ENCODE data around the gene MCF2L. TPM values are rescaled to one million over a fixed set of nuclear protein-coding genes. Genes with fewer than 3 reads are reported as not detected.

MCF2L gene
- total RNA-seq, 1 experiment from 2014 or later, result 9.4 TPM

DNA sequence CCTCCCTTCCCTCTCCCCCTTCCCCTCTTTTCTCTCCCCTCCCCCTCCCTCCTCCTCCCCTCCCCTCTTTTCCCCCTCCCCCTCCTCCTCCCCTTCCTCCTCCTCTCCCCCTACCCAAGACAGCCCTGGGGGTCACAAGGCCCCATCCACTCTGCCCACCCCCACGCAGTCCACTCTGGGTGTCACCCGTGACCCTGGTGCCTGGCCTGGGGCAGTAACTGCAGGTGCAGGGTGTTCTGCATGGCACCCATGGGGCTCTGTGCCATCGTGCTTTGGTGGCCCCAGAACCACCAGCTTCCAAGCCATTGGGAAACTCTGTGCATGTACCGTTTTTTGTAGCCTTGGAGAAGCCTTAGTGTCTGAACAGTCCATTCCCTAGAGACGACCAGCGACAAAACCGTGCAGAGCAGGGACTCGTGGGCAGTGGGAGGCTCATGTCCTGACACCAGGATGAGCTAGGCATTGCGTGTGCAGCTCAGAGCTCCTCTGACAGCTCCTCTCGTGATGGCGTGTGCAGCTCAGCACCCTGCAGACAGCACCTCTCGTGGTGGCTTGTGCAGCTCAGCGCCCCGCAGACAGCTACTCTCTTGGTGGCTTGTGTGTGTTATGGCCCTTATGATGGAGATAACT lies 92.9 kb downstream of the MCF2L start:
- Histone ChIP-seq H3K4me1 (replicated peaks) (peaks cover 12% of the 10 kb centered on the region), H3K27me3 (replicated peaks) (peaks cover 5% of the 10 kb centered on the region; the same call in 1 of the 2 replicates), H3K36me3 (no peaks in the 10 kb centered on the region), H3K4me3 (no peak overlapping the region), H3K27ac (no peak overlapping the region), H3K9me3 (replicated peaks) (no peaks in the 10 kb centered on the region)
- no peak for DNase-seq (ENCODE audit: low read depth in 1 of 2, low spot score in 2 of 2)

DNA sequence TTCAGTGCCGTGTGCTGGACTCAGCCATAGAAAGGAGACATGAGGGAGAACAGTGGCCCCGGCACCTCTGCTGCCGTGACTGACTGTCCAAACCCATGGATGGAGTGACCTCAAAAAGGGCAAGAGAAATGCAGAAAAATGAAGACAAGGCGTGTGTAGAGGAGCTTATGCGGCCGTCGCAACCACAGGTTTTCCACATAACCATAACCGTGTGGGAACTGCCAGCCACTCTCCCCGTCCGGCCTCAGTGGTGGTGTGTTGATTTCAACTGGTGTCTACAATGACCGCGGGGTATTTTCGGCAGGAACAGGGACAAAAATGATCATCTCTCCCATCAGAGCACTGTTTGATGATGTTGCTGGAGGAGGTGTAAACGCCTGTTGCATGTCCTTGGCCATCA lies 93.7 kb downstream of the MCF2L start:
- H3K27me3 ChIP-seq (replicated peaks), result peaks cover 5% of the 10 kb centered on the region; the same call in 1 of the 2 replicates

DNA sequence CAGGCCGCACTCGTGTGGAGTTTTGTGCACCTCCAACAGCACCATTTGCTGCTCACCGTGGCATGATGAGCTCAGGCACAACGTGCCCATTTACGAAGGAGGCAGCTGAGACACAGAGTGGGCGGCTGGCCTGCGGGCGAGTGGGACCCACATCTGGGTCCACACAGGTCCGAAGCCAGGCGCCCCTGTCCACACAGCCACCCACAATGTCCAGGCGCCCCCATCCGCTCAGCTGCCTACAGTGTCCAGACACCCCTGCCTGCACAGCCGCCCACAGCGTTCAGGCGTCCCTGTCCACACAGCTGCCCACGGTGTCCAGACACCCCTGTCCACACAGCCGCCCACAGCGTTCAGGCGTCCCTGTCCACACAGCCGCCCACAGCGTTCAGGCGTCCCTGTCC lies 94.1 kb downstream of the MCF2L start:
- Histone ChIP-seq H3K9me3 (replicated peaks) (no peaks in the 10 kb centered on the region), H3K4me3 (no peak overlapping the region), H3K4me1 (replicated peaks) (peaks cover 12% of the 10 kb centered on the region), H3K27me3 (replicated peaks) (peaks cover 5% of the 10 kb centered on the region; the same call in 1 of the 2 replicates), H3K27ac (no peak overlapping the region), H3K36me3 (no peaks in the 10 kb centered on the region)
- no peak for DNase-seq (ENCODE audit: low read depth in 1 of 2, low spot score in 2 of 2)

More for the DNA sequence above, 93.7 kb downstream of the MCF2L start:
- H3K9me3 ChIP-seq (replicated peaks), result no peaks in the 10 kb centered on the region
- no peak for DNase-seq (ENCODE audit: low read depth in 1 of 2, low spot score in 2 of 2)
- H3K4me1 ChIP-seq (replicated peaks), result peaks cover 12% of the 10 kb centered on the region
- H3K27ac ChIP-seq, result no peak overlapping the region
- no peak overlapping the region for H3K4me3 ChIP-seq
- no peaks in the 10 kb centered on the region for H3K36me3 ChIP-seq

DNA sequence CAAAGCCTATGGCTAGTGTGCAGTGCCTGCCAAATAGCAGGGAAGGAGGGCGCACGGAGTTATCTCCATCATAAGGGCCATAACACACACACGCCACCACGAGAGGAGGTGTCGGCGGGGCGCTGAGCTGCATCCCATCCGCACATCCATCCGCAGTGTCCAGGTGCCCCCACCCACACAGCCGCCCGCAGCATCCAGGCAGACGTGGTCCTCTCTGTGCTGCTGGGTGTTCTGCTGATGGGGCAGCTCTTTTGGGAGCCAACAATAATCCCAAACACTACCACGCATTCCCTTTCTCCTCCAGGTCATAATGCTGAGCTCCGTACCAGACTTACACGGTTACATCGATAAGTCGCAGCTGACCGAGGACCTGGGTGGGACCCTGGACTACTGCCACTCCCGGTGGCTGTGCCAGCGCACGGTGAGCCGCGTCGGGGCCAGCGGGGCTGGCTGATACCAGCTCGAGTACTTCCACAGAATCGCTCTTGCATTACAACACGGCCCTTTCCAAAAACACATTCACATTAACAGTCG lies 95.1 kb downstream of the MCF2L start:
- H3K27ac ChIP-seq, result peak overlapping the region; percentile 41
- no peaks in the 10 kb centered on the region for H3K36me3 ChIP-seq
- H3K27me3 ChIP-seq (replicated peaks), result peaks cover 5% of the 10 kb centered on the region; the same call in 1 of the 2 replicates
- H3K9me3 ChIP-seq (replicated peaks), result no peaks in the 10 kb centered on the region
- H3K4me1 ChIP-seq (replicated peaks), result peaks cover 12% of the 10 kb centered on the region
- H3K4me3 ChIP-seq, result no peak overlapping the region
- no peak for DNase-seq (ENCODE audit: low read depth in 1 of 2, low spot score in 2 of 2)

DNA sequence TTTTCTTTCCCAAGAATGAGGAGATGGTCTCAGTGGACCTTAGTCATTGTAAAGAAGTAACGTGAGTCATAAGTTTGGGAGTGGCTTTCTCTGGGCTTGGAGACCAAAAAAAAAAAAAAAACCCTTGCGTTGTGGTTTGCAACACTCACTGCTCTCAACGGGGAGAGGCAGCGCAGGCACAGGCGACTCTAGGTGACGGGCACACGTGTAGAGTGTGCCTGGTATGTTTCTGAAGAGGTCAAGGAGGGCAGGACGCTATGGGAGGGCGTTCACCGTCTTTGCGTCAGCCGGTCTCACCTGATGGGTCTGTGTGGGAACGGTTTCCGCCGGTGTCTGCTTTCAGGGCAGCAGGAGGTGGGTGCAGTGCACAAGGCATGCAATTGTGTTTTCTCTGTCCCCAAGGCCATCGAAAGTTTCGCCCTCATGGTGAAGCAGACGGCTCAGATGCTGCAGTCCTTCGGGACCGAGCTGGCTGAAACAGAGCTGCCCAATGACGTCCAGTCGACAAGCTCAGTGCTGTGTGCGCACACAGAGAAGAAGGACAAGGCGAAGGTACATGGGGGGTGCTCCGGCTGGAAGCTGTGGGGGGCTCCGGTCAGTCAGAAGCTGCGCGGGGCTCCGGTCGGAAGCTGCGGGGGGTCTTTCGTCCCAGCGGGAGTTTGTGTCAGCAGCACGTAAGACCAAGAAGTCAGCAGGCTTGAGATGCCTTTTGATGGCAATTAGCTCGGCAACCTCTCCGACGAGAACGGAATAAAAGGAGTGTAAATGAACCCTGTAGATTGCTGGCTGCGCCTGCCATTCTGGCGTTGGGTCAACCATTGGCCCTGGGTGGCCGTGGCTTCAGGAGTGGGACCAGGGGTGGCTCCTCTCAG lies 95.8 kb downstream of the MCF2L start:
- peak overlapping the region; percentile 41 for H3K27ac ChIP-seq

DNA sequence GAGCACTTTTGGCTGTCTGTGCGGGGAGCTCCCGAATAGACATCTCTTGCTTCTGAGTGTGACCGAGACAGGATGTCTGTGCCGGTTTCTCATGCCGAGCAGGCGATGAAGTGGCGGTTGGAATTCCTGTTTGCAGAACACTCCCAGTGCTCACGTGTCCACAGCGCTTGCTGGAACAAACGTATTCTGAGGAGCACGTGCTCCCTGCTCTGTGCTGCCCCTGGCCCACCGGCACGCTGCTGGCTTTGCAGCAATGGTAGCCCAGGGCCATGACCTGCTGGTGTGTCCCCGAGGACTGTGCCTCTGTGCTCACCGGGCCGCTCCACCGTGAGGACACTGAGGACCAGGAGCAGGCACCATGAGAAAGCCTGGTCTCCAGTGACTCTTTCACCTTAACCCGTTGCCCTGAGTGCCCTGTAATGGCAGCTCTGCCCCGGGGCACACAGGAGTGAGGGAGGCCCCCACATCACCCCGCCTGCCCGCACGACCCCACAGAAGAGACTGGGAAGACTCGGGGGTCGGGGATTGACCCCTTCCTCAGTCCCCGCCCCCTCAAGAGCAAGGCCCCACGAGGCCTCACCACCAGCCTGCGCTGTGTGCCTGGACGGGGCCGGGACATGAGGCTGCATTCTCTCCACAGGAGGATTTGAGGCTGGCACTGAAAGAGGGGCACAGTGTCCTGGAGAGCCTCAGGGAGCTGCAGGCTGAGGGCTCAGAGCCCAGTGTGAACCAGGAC lies 96.6 kb downstream of the MCF2L start:
- H3K27ac ChIP-seq, result no peak overlapping the region
- no peak for DNase-seq (ENCODE audit: low read depth in 1 of 2, low spot score in 2 of 2)
- H3K36me3 ChIP-seq, result no peaks in the 10 kb centered on the region
- H3K4me3 ChIP-seq, result no peak overlapping the region
- H3K9me3 ChIP-seq (replicated peaks), result no peaks in the 10 kb centered on the region
- peaks cover 5% of the 10 kb centered on the region; the same call in 1 of the 2 replicates for H3K27me3 ChIP-seq (replicated peaks)
- peaks cover 12% of the 10 kb centered on the region for H3K4me1 ChIP-seq (replicated peaks)

More for the DNA sequence above, 95.8 kb downstream of the MCF2L start:
- Histone ChIP-seq H3K27me3 (replicated peaks) (peaks cover 5% of the 10 kb centered on the region; the same call in 1 of the 2 replicates), H3K36me3 (no peaks in the 10 kb centered on the region), H3K4me3 (no peak overlapping the region), H3K4me1 (replicated peaks) (peaks cover 12% of the 10 kb centered on the region), H3K9me3 (replicated peaks) (no peaks in the 10 kb centered on the region)
- peak; percentile 56 to 74 for DNase-seq (ENCODE audit: low read depth in 1 of 2, low spot score in 2 of 2)

DNA sequence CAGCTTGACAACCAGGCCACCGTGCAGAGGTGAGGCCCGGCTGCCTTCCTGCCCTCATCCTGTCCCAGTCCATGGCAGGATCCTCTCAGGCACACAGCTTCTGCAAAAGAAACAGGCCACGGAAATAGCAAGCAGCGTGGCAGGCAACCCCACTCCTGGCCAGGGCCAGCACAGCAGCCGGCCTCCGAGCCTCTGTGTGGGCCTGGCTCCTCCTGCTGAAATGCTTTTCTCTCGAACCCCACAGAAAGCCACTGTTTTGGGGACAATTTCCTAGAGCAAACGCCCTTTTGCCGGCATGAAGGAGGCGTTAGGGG lies 97.1 kb downstream of the MCF2L start:
- Histone ChIP-seq H3K27ac (no peak overlapping the region), H3K27me3 (replicated peaks) (peaks cover 5% of the 10 kb centered on the region; the same call in 1 of the 2 replicates), H3K36me3 (no peaks in the 10 kb centered on the region), H3K4me3 (no peak overlapping the region), H3K9me3 (replicated peaks) (no peaks in the 10 kb centered on the region), H3K4me1 (replicated peaks) (peaks cover 12% of the 10 kb centered on the region)
- no peak for DNase-seq (ENCODE audit: low read depth in 1 of 2, low spot score in 2 of 2)

DNA sequence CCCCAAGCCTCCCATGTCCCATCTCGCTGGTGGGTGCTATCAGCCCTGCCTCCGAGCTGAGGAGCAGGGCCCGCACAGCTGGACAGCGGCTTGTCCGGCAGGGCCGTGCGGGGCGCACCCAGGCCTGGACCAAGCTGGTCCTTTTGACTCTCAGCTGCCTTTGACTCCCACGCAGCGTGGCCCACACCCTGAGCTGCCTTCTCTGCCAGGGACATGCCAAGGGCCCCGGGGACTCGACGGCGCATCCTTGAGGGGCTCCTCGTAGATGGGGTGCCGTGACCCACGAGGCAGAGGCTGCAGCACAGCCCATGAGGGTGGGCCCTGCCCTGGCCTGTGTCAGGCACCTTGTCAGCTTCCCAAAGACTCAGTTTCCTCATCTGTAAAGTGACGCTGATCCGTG lies 97.7 kb downstream of the MCF2L start:
- DNase-seq (ENCODE audit: low read depth in 1 of 2, low spot score in 2 of 2), result no peak
- no peaks in the 10 kb centered on the region for H3K36me3 ChIP-seq
- H3K9me3 ChIP-seq (replicated peaks), result no peaks in the 10 kb centered on the region
- peaks cover 12% of the 10 kb centered on the region for H3K4me1 ChIP-seq (replicated peaks)
- peaks cover 5% of the 10 kb centered on the region; the same call in 1 of the 2 replicates for H3K27me3 ChIP-seq (replicated peaks)
- no peak overlapping the region for H3K27ac ChIP-seq
- no peak overlapping the region for H3K4me3 ChIP-seq

DNA sequence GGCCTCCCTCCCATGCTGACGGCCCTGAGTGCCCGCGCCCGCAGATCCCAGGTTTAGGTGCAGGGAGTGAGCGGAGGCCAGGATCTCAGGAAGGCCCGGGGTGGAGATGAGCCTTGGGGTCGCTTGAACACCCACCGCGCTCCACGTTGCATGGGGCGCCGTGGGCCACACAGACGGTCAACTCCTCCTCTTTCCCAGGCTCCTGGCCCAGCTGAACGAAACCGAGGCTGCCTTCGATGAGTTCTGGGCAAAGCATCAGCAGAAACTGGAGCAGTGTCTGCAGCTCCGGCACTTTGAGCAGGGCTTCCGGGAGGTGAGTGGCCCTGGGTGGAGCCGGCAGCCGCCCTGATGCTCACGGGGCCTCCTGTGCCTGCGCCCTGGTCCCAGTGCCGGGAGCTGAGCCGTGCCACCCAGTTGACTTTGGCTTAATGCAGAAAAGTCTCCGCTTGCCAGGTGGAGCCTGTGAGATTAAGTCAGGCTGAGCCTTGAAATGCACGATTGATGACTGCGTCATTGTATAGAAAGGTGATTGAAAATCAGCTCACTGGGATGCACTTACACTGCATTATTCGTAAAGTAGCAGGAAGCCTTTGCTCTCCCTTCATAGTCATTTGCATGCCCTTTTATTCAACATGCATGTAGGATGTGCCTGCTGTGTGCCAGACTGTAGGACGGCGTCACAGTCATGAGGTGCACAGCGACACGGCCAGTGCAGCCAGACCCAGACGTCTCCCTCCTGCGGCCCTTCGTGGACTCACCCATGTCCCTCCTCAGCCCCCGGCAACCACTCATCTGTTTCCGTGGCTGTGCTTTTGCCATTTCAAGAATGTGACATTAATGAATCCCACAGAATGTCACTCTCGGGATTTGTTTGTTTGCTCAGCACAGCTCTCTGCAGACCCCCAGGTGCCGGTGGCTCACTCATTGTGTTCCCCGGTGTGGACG lies 101.1 kb downstream of the MCF2L start:
- Histone ChIP-seq H3K9me3 (replicated peaks) (no peaks in the 10 kb centered on the region), H3K27ac (no peak overlapping the region), H3K4me3 (no peak overlapping the region), H3K36me3 (no peaks in the 10 kb centered on the region), H3K27me3 (replicated peaks) (no peaks in the 10 kb centered on the region), H3K4me1 (replicated peaks) (no peaks in the 10 kb centered on the region)
- no peak for DNase-seq (ENCODE audit: low read depth in 1 of 2, low spot score in 2 of 2)

DNA sequence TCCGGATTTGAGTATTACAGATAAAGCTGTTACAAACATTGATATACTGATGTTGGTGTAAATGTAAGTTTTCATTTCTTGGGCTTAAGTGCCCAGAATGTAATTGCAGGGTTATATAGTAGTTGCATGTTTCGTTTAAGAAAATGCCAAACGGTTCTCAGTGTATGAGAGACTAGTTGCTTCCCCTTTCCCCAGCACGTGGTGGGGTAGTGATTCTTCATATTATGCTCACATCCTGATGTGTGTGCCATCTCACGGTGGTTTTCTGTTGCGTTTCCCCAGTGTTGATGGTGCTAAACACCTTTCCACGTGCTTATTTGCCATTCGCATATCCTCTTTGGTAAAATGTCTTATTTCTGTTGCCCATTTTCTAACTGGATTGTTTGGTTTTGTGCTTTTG lies 101.8 kb downstream of the MCF2L start:
- no peaks in the 10 kb centered on the region for H3K4me1 ChIP-seq (replicated peaks)
- H3K27me3 ChIP-seq (replicated peaks), result no peaks in the 10 kb centered on the region
- no peak overlapping the region for H3K27ac ChIP-seq
- no peak overlapping the region for H3K4me3 ChIP-seq
- no peaks in the 10 kb centered on the region for H3K36me3 ChIP-seq
- H3K9me3 ChIP-seq (replicated peaks), result no peaks in the 10 kb centered on the region
- no peak for DNase-seq (ENCODE audit: low read depth in 1 of 2, low spot score in 2 of 2)

DNA sequence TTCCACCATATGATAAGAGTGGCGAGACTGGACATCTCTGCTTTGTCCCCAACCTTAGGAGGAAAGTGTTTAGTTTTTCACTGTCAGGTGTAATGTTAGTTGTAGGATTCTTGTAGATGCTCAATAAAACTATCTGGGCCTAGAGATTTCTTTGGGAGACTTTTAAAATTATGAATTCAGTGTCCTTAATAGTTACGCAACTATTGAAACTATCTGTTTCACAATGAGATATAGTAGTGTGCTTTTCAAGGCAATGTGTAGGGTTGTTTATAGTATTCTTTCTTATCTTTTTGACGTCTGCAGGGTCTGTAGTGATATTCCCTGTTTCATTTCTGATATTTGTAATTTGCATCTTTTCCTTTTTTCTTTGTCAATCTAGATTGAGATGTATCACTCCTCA lies 103.4 kb downstream of the MCF2L start:
- H3K4me1 ChIP-seq (replicated peaks), result no peaks in the 10 kb centered on the region
- no peaks in the 10 kb centered on the region for H3K27me3 ChIP-seq (replicated peaks)
- no peaks in the 10 kb centered on the region for H3K9me3 ChIP-seq (replicated peaks)
- H3K4me3 ChIP-seq, result no peak overlapping the region
- DNase-seq (ENCODE audit: low read depth in 1 of 2, low spot score in 2 of 2), result no peak
- H3K27ac ChIP-seq, result no peak overlapping the region
- no peaks in the 10 kb centered on the region for H3K36me3 ChIP-seq

DNA sequence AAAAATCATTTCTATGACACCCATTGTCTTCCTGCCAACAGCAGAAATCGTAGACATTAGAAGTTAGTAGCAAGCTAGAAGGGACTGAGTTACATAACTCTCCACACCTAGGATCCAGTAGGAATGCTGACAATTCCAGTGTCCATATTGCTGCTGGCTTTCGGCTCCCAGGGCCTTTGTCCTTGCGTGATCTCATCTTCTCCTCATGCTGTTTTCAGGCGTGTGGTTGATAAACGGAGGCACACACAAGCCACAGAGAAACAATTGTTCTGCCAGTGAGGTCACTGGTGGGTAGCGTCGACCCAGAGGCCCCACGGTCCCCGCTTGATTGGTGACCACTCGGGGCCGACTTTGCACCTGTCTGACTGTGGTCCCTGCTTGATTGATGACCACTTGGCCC lies 104.9 kb downstream of the MCF2L start:
- H3K9me3 ChIP-seq (replicated peaks), result no peaks in the 10 kb centered on the region
- no peaks in the 10 kb centered on the region for H3K27me3 ChIP-seq (replicated peaks)
- H3K4me3 ChIP-seq, result no peak overlapping the region
- H3K36me3 ChIP-seq, result no peaks in the 10 kb centered on the region
- no peaks in the 10 kb centered on the region for H3K4me1 ChIP-seq (replicated peaks)
- DNase-seq (ENCODE audit: low read depth in 1 of 2, low spot score in 2 of 2), result no peak
- H3K27ac ChIP-seq, result no peak overlapping the region

DNA sequence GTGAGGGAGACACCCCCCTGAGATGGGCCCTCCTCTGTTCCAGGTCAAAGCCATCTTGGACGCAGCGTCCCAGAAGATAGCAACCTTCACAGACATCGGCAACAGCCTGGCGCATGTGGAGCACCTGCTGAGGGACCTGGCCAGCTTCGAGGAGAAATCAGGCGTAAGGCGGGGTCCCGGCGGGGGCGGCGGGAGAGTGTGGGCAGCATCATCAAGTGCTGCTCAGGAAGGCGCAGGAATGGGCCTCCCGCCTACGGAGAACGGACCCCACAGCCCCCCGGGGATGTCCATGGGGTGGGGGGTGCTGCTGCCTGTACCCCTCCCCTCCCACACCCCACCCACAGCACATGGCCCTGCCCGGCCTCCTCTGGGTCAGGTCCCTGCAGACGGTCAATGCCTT lies 105.4 kb downstream of the MCF2L start:
- DNase-seq (ENCODE audit: low read depth in 1 of 2, low spot score in 2 of 2), result no peak
- no peaks in the 10 kb centered on the region for H3K27me3 ChIP-seq (replicated peaks)
- no peak overlapping the region for H3K27ac ChIP-seq
- no peak overlapping the region for H3K4me3 ChIP-seq
- H3K9me3 ChIP-seq (replicated peaks), result no peaks in the 10 kb centered on the region
- no peaks in the 10 kb centered on the region for H3K4me1 ChIP-seq (replicated peaks)
- H3K36me3 ChIP-seq, result no peaks in the 10 kb centered on the region
